ENCODE data around the gene SAMD3. TPM values are rescaled to one million over a fixed set of nuclear protein-coding genes. Genes with fewer than 3 reads are reported as not detected.

The SAMD3 gene
- total RNA-seq, 2 experiments from 2014 or later, result 14.3 to 47.9 TPM

DNA sequence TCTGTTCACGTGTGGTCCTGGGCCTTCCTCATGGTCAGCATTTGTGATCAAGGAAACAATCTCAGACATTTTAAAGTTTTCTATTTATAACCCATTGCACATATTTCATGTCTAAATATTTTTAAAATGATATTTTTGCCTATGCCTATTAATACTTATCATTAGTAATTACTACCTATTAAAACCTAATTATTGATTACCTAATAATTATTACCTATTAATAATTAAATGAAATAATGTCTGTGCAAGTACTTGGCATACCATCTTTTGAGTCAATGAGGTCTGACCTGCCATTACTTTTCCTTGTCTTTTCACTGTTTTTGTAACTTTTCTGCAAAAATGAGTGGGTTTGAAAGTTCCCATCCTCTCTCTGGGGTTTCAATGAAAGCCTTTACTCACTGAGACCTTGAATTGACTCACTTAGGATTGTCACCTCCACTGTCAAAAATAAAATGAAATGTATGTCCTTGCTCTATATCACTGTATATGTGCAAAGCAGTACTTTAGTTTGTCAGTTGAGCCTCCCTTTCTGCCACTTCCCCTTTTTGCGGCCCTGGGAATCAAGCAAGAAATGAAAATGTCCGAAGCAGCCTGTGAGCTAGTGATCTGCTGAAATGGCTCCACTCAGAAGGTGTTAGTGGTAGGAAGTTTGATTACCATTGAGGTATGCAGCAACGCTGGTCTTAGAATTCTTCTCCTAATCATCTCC is 116.6 kb downstream of the SAMD3 start:
- CTCF ChIA-PET, result no interaction called here
- Mint-ChIP-seq H3K9me3 (ENCODE audit: low read depth) (no peaks in the 10 kb centered on the region), H3K4me1 (no peaks in the 10 kb centered on the region), H3K4me3 (no peak overlapping the region), H3K36me3 (peaks cover 51% of the 10 kb centered on the region), H3K27me3 (no peaks in the 10 kb centered on the region), H3K27ac (no peak overlapping the region)
- DNase-seq (no peak), ATAC-seq (no peak)

DNA sequence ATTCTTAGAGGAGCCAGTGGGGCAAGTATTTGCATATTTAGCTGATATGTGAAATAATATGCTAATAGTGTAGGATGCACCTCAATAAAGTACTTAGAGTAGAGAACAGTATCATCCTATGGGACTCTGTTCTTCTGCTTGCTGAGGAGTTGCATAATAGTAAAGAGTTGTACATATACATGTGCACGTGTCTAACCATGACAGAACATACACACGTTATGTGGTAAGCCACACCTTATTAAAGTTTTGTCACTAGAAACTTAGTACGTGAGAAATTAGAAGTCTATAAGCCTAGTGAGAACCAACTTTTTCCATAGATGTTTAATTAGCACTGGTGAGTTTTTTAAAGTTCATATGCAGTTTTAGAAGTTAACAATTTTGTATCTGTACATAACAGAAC is 123.6 kb downstream of the SAMD3 start:
- H3K27me3 Mint-ChIP-seq, result no peaks in the 10 kb centered on the region
- peaks cover 40% of the 10 kb centered on the region for H3K36me3 Mint-ChIP-seq
- peaks cover 2% of the 10 kb centered on the region for H3K9me3 Mint-ChIP-seq (ENCODE audit: low read depth)
- H3K4me1 Mint-ChIP-seq, result peaks cover 12% of the 10 kb centered on the region
- H3K27ac Mint-ChIP-seq, result no peak overlapping the region
- CTCF ChIA-PET, result no interaction called here
- DNase-seq, result no peak
- no peak overlapping the region for H3K4me3 Mint-ChIP-seq
- no peak for ATAC-seq

DNA sequence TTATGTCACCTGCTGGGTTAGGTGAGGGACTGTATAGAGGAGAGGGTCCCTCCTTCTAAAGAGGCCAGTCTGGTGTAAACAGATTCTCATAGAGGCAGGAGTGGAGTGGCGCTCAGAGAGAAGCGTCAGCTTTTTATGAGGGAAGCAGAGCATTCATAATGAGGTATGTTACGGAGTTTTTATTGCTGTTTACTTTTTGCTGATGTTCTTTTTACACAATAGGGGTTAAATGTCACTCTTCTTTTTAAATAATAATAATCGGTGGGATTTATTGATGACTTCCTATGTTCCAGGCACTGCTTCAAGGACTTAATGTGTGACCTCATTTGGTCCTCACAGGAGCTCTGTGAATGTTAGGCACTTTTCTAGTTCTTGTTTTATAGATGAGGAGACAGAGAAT is 124.4 kb downstream of the SAMD3 start:
- H3K27ac Mint-ChIP-seq, result no peak overlapping the region
- DNase-seq, result no peak

More for the DNA sequence above, 124.4 kb downstream of the SAMD3 start:
- Mint-ChIP-seq H3K27me3 (no peaks in the 10 kb centered on the region), H3K4me3 (no peak overlapping the region), H3K4me1 (peaks cover 12% of the 10 kb centered on the region), H3K9me3 (ENCODE audit: low read depth) (peaks cover 2% of the 10 kb centered on the region), H3K36me3 (peaks cover 44% of the 10 kb centered on the region)
- CTCF ChIA-PET, result no interaction called here
- no peak for ATAC-seq

Other genes with a start within 250 kb of the SAMD3 start
- 10 to 100 TPM; 15.4 to 25.6 TPM for gene L3MBTL3, start 204.4 kb downstream of the SAMD3 start, total RNA-seq
- 1 to 10 TPM; 3.0 to 5.0 TPM for gene TMEM200A, start 143.1 kb upstream of the SAMD3 start, total RNA-seq